HepG2 (cell line): ENCODE measurements around the gene FKBP5. TPM values are rescaled to one million over a fixed set of nuclear protein-coding genes. Genes with fewer than 3 reads are reported as not detected.

Source experiments
- ELF4 ChIP-seq: sonication (generic); formaldehyde crosslinking; IDR thresholded peaks from 2 replicates; pipeline ENCODE4 v1.5.0; 2020; ENCODE audit warnings: missing genetic modification reagents, mild to moderate bottlenecking, moderate library complexity, borderline replicate concordance
- GZF1 ChIP-seq: sonication (generic); formaldehyde crosslinking; IDR thresholded peaks from 2 replicates; pipeline ENCODE4 v1.5.1; 2020; ENCODE audit warnings: mild to moderate bottlenecking, missing genetic modification reagents
- POGZ ChIP-seq: sonication (generic); formaldehyde crosslinking; IDR thresholded peaks from 2 replicates; pipeline ENCODE4 v1.4.0; 2020; ENCODE audit warnings: mild to moderate bottlenecking, missing genetic modification reagents
- REPIN1 ChIP-seq: sonication (generic); formaldehyde crosslinking; IDR thresholded peaks from 2 replicates; pipeline ENCODE4 v1.8.0; 2022; ENCODE audit warnings: missing genetic modification reagents, low read depth, mild to moderate bottlenecking, borderline replicate concordance
- RFXAP ChIP-seq: sonication (generic); formaldehyde crosslinking; IDR thresholded peaks from 2 replicates; pipeline ENCODE4 v1.4.0; 2020; ENCODE audit warnings: missing genetic modification reagents, borderline replicate concordance
- SATB2 ChIP-seq: sonication (generic); formaldehyde crosslinking; IDR thresholded peaks from 2 replicates; pipeline ENCODE4 v1.5.0; 2020; ENCODE audit warnings: missing genetic modification reagents
- SOX5 ChIP-seq: IDR thresholded peaks from 2 replicates; pipeline ENCODE4 v1.6.1; 2016; ENCODE audit warnings: borderline replicate concordance
- SUZ12 ChIP-seq: fragments of 150-350 bp; IDR thresholded peaks from 2 replicates; pipeline ENCODE4 v1.6.1; 2014; ENCODE audit warnings: low read depth, low read length
- THYN1 ChIP-seq: sonication (generic); formaldehyde crosslinking; IDR thresholded peaks from 2 replicates; pipeline ENCODE4 v1.8.1; 2023; ENCODE audit warnings: low read depth, mild to moderate bottlenecking, moderate library complexity, missing genetic modification reagents, borderline replicate concordance
- TSC22D2 ChIP-seq: sonication (generic); formaldehyde crosslinking; IDR thresholded peaks from 2 replicates; pipeline ENCODE4 v1.5.1; 2020; ENCODE audit warnings: missing genetic modification reagents, mild to moderate bottlenecking, borderline replicate concordance
- ZNF468 ChIP-seq: sonication (generic); formaldehyde crosslinking; IDR thresholded peaks from 2 replicates; pipeline ENCODE4 v1.8.0; 2022; ENCODE audit warnings: mild to moderate bottlenecking, moderate library complexity, missing genetic modification reagents
- ZNF572 ChIP-seq: sonication (generic); formaldehyde crosslinking; IDR thresholded peaks from 2 replicates; pipeline ENCODE4 v1.5.1; 2020; ENCODE audit warnings: mild to moderate bottlenecking, missing genetic modification reagents
- ZNF772 ChIP-seq: sonication (generic); formaldehyde crosslinking; IDR thresholded peaks from 2 replicates; pipeline ENCODE4 v1.5.0; 2020; ENCODE audit warnings: mild to moderate bottlenecking, missing genetic modification reagents
- ZNF850 ChIP-seq: sonication (generic); formaldehyde crosslinking; conservative IDR thresholded peaks from 2 replicates; pipeline ENCODE4 v1.9.0; 2021; ENCODE audit warnings: mild to moderate bottlenecking, missing genetic modification reagents
- ZSCAN9 ChIP-seq: IDR thresholded peaks from 2 replicates; pipeline ENCODE4 v1.6.1; 2016; ENCODE audit warnings: borderline replicate concordance
- polyA plus RNA-seq, 8 experiments: library from polyadenylated mRNA; depleted of rRNA in 3 of 8; stranded (reverse) in 7 of 8; unstranded in 1 of 8; fragments of >200 nt; fragmentation: Illumina TruSeq in 4 of 8; extraction: Trizol in 4 of 8; gene quantifications; 2 replicates each; pipeline versions ENCODE4 v1.2.1 to v1.2.3, GENCODE V29; 2011 to 2016; ENCODE audit warnings: low read depth in 4 of 8, missing spikeins in 1 of 8, mixed read lengths in 1 of 8; ENCODE audit not compliant: insufficient read depth in 1 of 8
- total RNA-seq, 5 experiments: library from RNA; depleted of rRNA; stranded (reverse); fragments of >200 nt; fragmentation: Illumina TruSeq; extraction: Trizol; gene quantifications; 2 replicates each; pipeline ENCODE4 v1.2.3, GENCODE V29; 2016; ENCODE audit warnings: low read depth in 1 of 5
- TF ChIP-seq, protein P1 (sequence below): sonication (generic); formaldehyde crosslinking; IDR thresholded peaks from 2 replicates; pipeline ENCODE4 v1.5.0; 2020; ENCODE audit warnings: mild to moderate bottlenecking, missing genetic modification reagents, moderate library complexity
- TF ChIP-seq, protein P2 (sequence below): sonication (generic); formaldehyde crosslinking; IDR thresholded peaks from 2 replicates; pipeline ENCODE4 v1.5.1; 2020; ENCODE audit warnings: mild to moderate bottlenecking, moderate library complexity, missing genetic modification reagents
- TF ChIP-seq, protein P3 (sequence below): sonication (generic); formaldehyde crosslinking; IDR thresholded peaks from 2 replicates; pipeline ENCODE4 v1.4.0; 2020; ENCODE audit warnings: missing genetic modification reagents

The FKBP5 gene
- total and polyA plus RNA-seq, 2 of the 13 experiments (the other 11 are each of a cell fraction or from before 2014, with no cell fraction given) = 8.0 to 17.4 TPM

DNA sequence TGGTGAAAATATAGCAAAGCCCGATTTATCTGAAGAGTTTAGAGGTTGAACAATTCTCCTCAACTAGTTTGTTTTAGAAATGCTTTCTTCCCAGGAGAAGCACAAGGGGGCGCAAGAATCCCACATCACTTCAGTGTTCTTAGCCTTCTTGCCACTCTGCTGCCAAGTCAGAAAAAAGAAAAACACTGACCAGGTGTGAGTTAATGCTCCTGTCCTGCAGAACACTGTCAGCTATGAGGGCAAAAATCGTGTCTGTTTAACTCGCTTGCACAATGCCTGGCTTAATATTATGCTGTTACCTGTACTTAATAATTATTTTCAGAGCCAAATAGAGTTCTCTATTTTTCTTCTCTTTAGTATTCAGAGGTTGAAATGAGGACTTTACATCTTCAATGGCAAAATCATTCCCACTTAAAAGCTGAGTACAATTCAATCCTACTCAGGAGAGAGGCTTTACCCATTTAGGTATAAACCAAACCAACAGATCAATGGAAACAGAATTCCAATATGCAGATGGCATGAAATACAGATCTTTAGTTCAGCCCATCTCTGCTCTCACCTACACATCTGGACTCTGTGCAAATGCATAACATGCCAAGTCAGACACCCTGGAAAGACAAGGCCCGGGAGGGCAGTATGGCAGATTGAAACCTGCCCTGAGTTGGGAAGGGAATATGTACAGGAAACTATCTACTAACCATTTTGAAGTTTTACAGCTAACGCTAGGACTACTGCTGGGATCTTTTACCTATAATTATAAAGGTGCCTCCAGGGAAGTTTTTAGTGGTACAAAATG, 104.6 kb downstream of the FKBP5 start (continued):
- TF ChIP-seq, protein P1, sequence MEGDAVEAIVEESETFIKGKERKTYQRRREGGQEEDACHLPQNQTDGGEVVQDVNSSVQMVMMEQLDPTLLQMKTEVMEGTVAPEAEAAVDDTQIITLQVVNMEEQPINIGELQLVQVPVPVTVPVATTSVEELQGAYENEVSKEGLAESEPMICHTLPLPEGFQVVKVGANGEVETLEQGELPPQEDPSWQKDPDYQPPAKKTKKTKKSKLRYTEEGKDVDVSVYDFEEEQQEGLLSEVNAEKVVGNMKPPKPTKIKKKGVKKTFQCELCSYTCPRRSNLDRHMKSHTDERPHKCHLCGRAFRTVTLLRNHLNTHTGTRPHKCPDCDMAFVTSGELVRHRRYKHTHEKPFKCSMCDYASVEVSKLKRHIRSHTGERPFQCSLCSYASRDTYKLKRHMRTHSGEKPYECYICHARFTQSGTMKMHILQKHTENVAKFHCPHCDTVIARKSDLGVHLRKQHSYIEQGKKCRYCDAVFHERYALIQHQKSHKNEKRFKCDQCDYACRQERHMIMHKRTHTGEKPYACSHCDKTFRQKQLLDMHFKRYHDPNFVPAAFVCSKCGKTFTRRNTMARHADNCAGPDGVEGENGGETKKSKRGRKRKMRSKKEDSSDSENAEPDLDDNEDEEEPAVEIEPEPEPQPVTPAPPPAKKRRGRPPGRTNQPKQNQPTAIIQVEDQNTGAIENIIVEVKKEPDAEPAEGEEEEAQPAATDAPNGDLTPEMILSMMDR (CRISPR knock-in tag) = peak; percentile 91
- TF ChIP-seq TSC22D2 (CRISPR knock-in tag) = peak; percentile 63; the same call in 1 of the 2 replicates
- TF ChIP-seq, protein P2, sequence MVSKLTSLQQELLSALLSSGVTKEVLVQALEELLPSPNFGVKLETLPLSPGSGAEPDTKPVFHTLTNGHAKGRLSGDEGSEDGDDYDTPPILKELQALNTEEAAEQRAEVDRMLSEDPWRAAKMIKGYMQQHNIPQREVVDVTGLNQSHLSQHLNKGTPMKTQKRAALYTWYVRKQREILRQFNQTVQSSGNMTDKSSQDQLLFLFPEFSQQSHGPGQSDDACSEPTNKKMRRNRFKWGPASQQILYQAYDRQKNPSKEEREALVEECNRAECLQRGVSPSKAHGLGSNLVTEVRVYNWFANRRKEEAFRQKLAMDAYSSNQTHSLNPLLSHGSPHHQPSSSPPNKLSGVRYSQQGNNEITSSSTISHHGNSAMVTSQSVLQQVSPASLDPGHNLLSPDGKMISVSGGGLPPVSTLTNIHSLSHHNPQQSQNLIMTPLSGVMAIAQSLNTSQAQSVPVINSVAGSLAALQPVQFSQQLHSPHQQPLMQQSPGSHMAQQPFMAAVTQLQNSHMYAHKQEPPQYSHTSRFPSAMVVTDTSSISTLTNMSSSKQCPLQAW (CRISPR knock-in tag) = 0 out of 2 replicates have a peak, but pooled peaks have one; percentile 45
- no peak; the same call in 1 of the 2 replicates for TF ChIP-seq ZNF772 (CRISPR knock-in tag)
- no peak for TF ChIP-seq POGZ (CRISPR knock-in tag)
- TF ChIP-seq ZSCAN9 (CRISPR knock-in tag) = 0 out of 2 replicates have a peak, but pooled peaks have one; percentile 56
- no peak for TF ChIP-seq ZNF850 (CRISPR knock-in tag)
- no peak for TF ChIP-seq RFXAP (CRISPR knock-in tag)
- no peak for TF ChIP-seq GZF1
- no peak for TF ChIP-seq SUZ12
- TF ChIP-seq ZNF468 (CRISPR knock-in tag) = no peak
- no peak for TF ChIP-seq REPIN1 (CRISPR knock-in tag)
- TF ChIP-seq ZNF572 = no peak
- TF ChIP-seq, protein P3, sequence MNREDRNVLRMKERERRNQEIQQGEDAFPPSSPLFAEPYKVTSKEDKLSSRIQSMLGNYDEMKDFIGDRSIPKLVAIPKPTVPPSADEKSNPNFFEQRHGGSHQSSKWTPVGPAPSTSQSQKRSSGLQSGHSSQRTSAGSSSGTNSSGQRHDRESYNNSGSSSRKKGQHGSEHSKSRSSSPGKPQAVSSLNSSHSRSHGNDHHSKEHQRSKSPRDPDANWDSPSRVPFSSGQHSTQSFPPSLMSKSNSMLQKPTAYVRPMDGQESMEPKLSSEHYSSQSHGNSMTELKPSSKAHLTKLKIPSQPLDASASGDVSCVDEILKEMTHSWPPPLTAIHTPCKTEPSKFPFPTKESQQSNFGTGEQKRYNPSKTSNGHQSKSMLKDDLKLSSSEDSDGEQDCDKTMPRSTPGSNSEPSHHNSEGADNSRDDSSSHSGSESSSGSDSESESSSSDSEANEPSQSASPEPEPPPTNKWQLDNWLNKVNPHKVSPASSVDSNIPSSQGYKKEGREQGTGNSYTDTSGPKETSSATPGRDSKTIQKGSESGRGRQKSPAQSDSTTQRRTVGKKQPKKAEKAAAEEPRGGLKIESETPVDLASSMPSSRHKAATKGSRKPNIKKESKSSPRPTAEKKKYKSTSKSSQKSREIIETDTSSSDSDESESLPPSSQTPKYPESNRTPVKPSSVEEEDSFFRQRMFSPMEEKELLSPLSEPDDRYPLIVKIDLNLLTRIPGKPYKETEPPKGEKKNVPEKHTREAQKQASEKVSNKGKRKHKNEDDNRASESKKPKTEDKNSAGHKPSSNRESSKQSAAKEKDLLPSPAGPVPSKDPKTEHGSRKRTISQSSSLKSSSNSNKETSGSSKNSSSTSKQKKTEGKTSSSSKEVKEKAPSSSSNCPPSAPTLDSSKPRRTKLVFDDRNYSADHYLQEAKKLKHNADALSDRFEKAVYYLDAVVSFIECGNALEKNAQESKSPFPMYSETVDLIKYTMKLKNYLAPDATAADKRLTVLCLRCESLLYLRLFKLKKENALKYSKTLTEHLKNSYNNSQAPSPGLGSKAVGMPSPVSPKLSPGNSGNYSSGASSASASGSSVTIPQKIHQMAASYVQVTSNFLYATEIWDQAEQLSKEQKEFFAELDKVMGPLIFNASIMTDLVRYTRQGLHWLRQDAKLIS = no peak
- no peak for TF ChIP-seq ELF4 (CRISPR knock-in tag)
- TF ChIP-seq SATB2 (CRISPR knock-in tag) = no peak
- TF ChIP-seq SOX5 = peak; percentile 44; the same call in 1 of the 2 replicates
- no peak for TF ChIP-seq THYN1
